AG04450 (cell line): Measurements from ENCODE around the gene RBM45. TPM values are rescaled to one million over a fixed set of nuclear protein-coding genes. Genes with fewer than 3 reads are reported as not detected.

Experiments used
- CTCF ChIA-PET: fragments of 300-600, 350-600 bp; formaldehyde crosslinking; extraction: SDS; loops from one replicate; lab custom pipeline; 2022; ENCODE audit warnings: antibody characterized with exemption, inconsistent platforms; lab: Charles Lee
- POLR2A ChIA-PET: fragments of 350-600 bp; formaldehyde crosslinking; extraction: SDS; loops from one replicate; lab custom pipeline; 2021; ENCODE audit warnings: antibody characterized with exemption, inconsistent platforms; lab: Yijun Ruan, JAX
- DNase-seq: peaks from one replicate; pipeline ENCODE4 v3.0.0-alpha.2; 2011; ENCODE audit warnings: low read depth, low spot score
- H3K27ac ChIP-seq: one replicate; pipeline ENCODE4 v1.5.1; 2012; ENCODE audit warnings: low read depth, low read length, control low read depth
- H3K27me3 ChIP-seq: one replicate; pipeline ENCODE4 v1.6.0; 2012; ENCODE audit warnings: low read length; ENCODE audit not compliant: control insufficient read depth, insufficient read depth
- H3K4me3 ChIP-seq: 2 replicates; pipeline ENCODE4 v1.5.1; 2011; ENCODE audit warnings: mild to moderate bottlenecking, low read depth, low read length, control low read depth
- H3K9me3 ChIP-seq: 2 replicates; pipeline ENCODE4 v1.5.1; 2012; ENCODE audit warnings: low read length; ENCODE audit not compliant: control insufficient read depth, insufficient read depth
- CTCF ChIP-seq: IDR thresholded peaks from 2 replicates; pipeline ENCODE4 v1.5.1; 2011; ENCODE audit warnings: low read depth, low read length, control low read depth, inconsistent platforms
- polyA plus RNA-seq: library from polyadenylated mRNA; depleted of rRNA; stranded (reverse); fragments of >200 nt; gene quantifications from 2 replicates; pipeline ENCODE4 v1.2.3, GENCODE V29; 2011

The RBM45 gene
- polyA plus RNA-seq, 1 experiment, result 21.9 TPM

- Histone ChIP-seq H3K4me3 (no peak overlapping the region), H3K27ac (no peak overlapping the region), H3K27me3 (no peaks in the 10 kb centered on the region), H3K9me3 (no peaks in the 10 kb centered on the region)
- no peak for DNase-seq
- ChIA-PET POLR2A (no interaction called here), CTCF (interaction anchor here (1.2 to 12.3 kb wide), 4 partner anchors 11 to 294 kb away, joined by 3 to 126 read pairs (median 10); partner anchors contain the start of gene RBM45)
- no peak for TF ChIP-seq CTCF
Observed at GRCh38 chr2:178125125-178125524, 12.9 kb downstream of the RBM45 start.

GRCh38 chr2:178125862-178126261, 13.6 kb downstream of the RBM45 start:
- H3K27me3 ChIP-seq, result no peaks in the 10 kb centered on the region
- POLR2A ChIA-PET, result no interaction called here
- no peak for DNase-seq
- CTCF ChIA-PET, result interaction anchor here (0.6 to 12.3 kb wide), 5 partner anchors 12 to 293 kb away, joined by 4 to 126 read pairs (median 7); partner anchors contain the start of gene RBM45
- no peak overlapping the region for H3K4me3 ChIP-seq
- H3K27ac ChIP-seq, result no peak overlapping the region
- H3K9me3 ChIP-seq, result no peaks in the 10 kb centered on the region
- no peak for TF ChIP-seq CTCF

GRCh38 chr2:178128836-178129630, 16.8 kb downstream of the RBM45 start:
- no peaks in the 10 kb centered on the region for H3K9me3 ChIP-seq
- no peak overlapping the region for H3K4me3 ChIP-seq
- CTCF ChIA-PET, result interaction anchor here (1.1 to 12.3 kb wide), 9 partner anchors 9 to 294 kb away, joined by 3 to 292 read pairs (median 4); partner anchors contain the start of gene RBM45
- H3K27ac ChIP-seq, result no peak overlapping the region
- H3K27me3 ChIP-seq, result no peaks in the 10 kb centered on the region
- no peak for TF ChIP-seq CTCF
- POLR2A ChIA-PET, result no interaction called here
- DNase-seq, result no peak

DNA sequence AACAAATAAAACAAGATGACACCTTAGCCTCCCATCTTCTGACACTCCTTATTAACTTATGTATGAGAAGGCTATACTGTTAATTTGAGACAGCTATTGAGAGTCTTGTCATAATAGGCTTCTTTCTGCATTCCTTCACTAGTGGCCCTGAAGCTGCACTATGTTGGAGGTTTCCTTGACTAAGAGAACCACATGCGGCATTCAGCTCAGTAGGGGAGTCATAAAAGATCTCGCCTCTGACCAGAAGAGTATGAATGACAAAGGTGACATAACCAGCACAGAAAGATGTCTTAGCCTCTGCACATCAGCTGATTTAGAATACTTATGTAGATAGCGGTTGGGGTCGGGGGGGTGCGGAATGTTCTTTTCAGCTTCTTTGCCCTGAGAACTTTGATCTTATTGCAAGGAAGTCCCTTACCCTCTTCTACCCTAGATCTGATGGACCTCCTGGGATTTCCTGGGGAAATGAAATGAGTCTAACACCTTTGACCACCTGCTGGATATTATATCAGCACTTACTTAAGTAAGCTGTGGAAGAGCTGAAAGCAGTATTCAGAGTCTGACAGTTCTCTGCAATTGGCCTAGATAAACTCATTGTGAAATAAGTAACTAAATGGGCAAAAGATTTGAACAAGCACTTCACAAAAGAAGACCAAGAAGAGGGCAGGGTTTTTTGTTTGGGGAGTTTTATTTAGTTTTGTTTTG, 24.2 kb downstream of the RBM45 start:
- CTCF ChIA-PET, result interaction anchor here (1.4 to 11.6 kb wide), 3 partner anchors 25 to 280 kb away, joined by 4 to 292 read pairs (median 13); partner anchors contain the start of gene RBM45
- H3K4me3 ChIP-seq, result no peak overlapping the region
- H3K27ac ChIP-seq, result no peak overlapping the region
- POLR2A ChIA-PET, result no interaction called here
- H3K9me3 ChIP-seq, result no peaks in the 10 kb centered on the region
- DNase-seq, result no peak
- H3K27me3 ChIP-seq, result no peaks in the 10 kb centered on the region
- no peak for TF ChIP-seq CTCF
